ENCODE results near the gene CLIP3. TPM values are rescaled to one million over a fixed set of nuclear protein-coding genes. Genes with fewer than 3 reads are reported as not detected.

Gene CLIP3
- total and polyA plus RNA-seq, 2 of the 13 experiments (the other 11 are each of a cell fraction or from before 2014, with no cell fraction given): 0.15 to 1.2 TPM

- no peak for TF ChIP-seq HNF1B (CRISPR knock-in tag; IDR thresholded peaks at IDR 0.05)
- no peak for TF ChIP-seq CREB3 (CRISPR knock-in tag; IDR thresholded peaks at IDR 0.05)
- TF ChIP-seq ZNF496 (CRISPR knock-in tag; IDR thresholded peaks at IDR 0.05; ENCODE audit: insufficient replicate concordance): no peak
- TF ChIP-seq ZFP62 (CRISPR knock-in tag; IDR thresholded peaks at IDR 0.05): no peak
- no peak for TF ChIP-seq HNRNPH1 (optimal IDR thresholded peaks at IDR 0.05; ENCODE audit: low read depth, low read length)
- TF ChIP-seq GTF2F1 (IDR thresholded peaks at IDR 0.05; ENCODE audit: low read length): no peak
- TF ChIP-seq TEF (CRISPR knock-in tag; IDR thresholded peaks at IDR 0.05): no peak
- no peak for TF ChIP-seq ZNF616 (CRISPR knock-in tag; IDR thresholded peaks at IDR 0.05; ENCODE audit: low read depth)
- TF ChIP-seq ZNF512B (CRISPR knock-in tag; IDR thresholded peaks at IDR 0.05; ENCODE audit: borderline replicate concordance): no peak
- TF ChIP-seq MEIS2 (CRISPR knock-in tag; IDR thresholded peaks at IDR 0.05): no peak
- peak; percentile 56; the same call in 1 of the 2 replicates for TF ChIP-seq KAT8 (CRISPR knock-in tag; IDR thresholded peaks at IDR 0.05)
- peak; percentile 39 for TF ChIP-seq ZNF883 (CRISPR knock-in tag; IDR thresholded peaks at IDR 0.05; ENCODE audit: not compliant biosample characterization)
- TF ChIP-seq HINFP (CRISPR knock-in tag; IDR thresholded peaks at IDR 0.05; ENCODE audit: low read depth): no peak
- no peak for TF ChIP-seq SOX5 (CRISPR knock-in tag; IDR thresholded peaks at IDR 0.05; ENCODE audit: borderline replicate concordance)
- no peak for TF ChIP-seq MXD1 (CRISPR knock-in tag; IDR thresholded peaks at IDR 0.05)
- 0 out of 2 replicates have a peak, but pooled peaks have one; percentile 28 for TF ChIP-seq ZBTB38 (CRISPR knock-in tag; IDR thresholded peaks at IDR 0.05)
- no peak for TF ChIP-seq ZNF746 (CRISPR knock-in tag; IDR thresholded peaks at IDR 0.05)
- no peak for TF ChIP-seq ISX (CRISPR knock-in tag; conservative IDR thresholded peaks at IDR 0.05)
- TF ChIP-seq ZNF644 (CRISPR knock-in tag; IDR thresholded peaks at IDR 0.05; ENCODE audit: low read depth): no peak
- no peak for TF ChIP-seq ZNF530 (CRISPR knock-in tag; IDR thresholded peaks at IDR 0.05; ENCODE audit: low read depth)
These were observed 18.4 kb downstream of the CLIP3 start, which contains the start of gene ALKBH6 (continued) for GRCh38 chr19:36014012-36014924.

All from HepG2 (cell line).